SU-DHL-6 (cell line): ENCODE results near the gene GDPD3.
A peak's percentile ranks its signal among the peaks of the same experiment; 100 is the strongest.

Source experiments
- H2AFZ ChIP-seq: fragments of 200-600 bp; sonication (generic); 2 replicates; pipeline ENCODE4 v1.6.1; 2014; ENCODE audit warnings: low read depth, mild to moderate bottlenecking, moderate library complexity, mixed read lengths, antibody characterized with exemption, low read length; ENCODE audit not compliant: severe bottlenecking
- H3F3A ChIP-seq: fragments of 200-600 bp; shearing (Covaris generic); 2 replicates; pipeline ENCODE4 v1.6.0; 2016; ENCODE audit warnings: antibody characterized with exemption, mild to moderate bottlenecking; ENCODE audit not compliant: insufficient read depth
- H3K27ac ChIP-seq: fragments of 200-600 bp; sonication (generic); 2 replicates; pipeline ENCODE4 v1.5.1; 2016; ENCODE audit warnings: low read depth, mild to moderate bottlenecking, low read length, moderate library complexity, mixed read lengths
- H3K27me3 ChIP-seq: fragments of 200-600 bp; sonication (generic), shearing (Covaris generic); 2 replicates; pipeline ENCODE4 v1.6.0; 2014; ENCODE audit warnings: mild to moderate bottlenecking, low read length
- H3K36me3 ChIP-seq: fragments of 200-600 bp; sonication (generic); 2 replicates; pipeline ENCODE4 v1.6.1; 2014; ENCODE audit warnings: mild to moderate bottlenecking, low read length, mixed read lengths
- H3K4me2 ChIP-seq: fragments of 300-600, 200-600 bp; shearing (Covaris generic), sonication (generic); 2 replicates; pipeline ENCODE4 v1.6.0; 2014; ENCODE audit warnings: low read length, low read depth, mild to moderate bottlenecking; ENCODE audit not compliant: poor library complexity, severe bottlenecking
- H3K4me3 ChIP-seq: fragments of 200-600 bp; sonication (generic); 2 replicates; pipeline ENCODE4 v1.5.1; 2014; ENCODE audit warnings: antibody characterized with exemption, low read length, mild to moderate bottlenecking, mixed read lengths; ENCODE audit not compliant: insufficient read depth, poor library complexity, severe bottlenecking
- H3K79me2 ChIP-seq: fragments of 200-600 bp; sonication (generic); 2 replicates; pipeline ENCODE4 v1.6.1; 2014; ENCODE audit warnings: mild to moderate bottlenecking, low read length, moderate library complexity; ENCODE audit not compliant: insufficient read depth
- H3K9ac ChIP-seq: fragments of 200-600 bp; sonication (generic); 2 replicates; pipeline ENCODE4 v1.7.0; 2014; ENCODE audit warnings: mild to moderate bottlenecking, low read length
- H3K9me2 ChIP-seq: fragments of 200-600 bp; sonication (generic); replicated peaks from 2 replicates; pipeline ENCODE4 v1.6.1; 2014; ENCODE audit warnings: low read length; ENCODE audit not compliant: insufficient read depth
- H3K9me3 ChIP-seq: fragments of 200-600 bp; sonication (generic); 2 replicates; pipeline ENCODE4 v1.6.1; 2014; ENCODE audit warnings: low read length, mixed read lengths; ENCODE audit not compliant: insufficient read depth
- H4K20me1 ChIP-seq: fragments of 200-600 bp; sonication (generic); 2 replicates; pipeline ENCODE4 v1.6.1; 2014; ENCODE audit warnings: low read depth, mild to moderate bottlenecking, antibody characterized with exemption, low read length, moderate library complexity, mixed read lengths
- CTCF ChIP-seq: fragments of 200-600 bp; sonication (generic); IDR thresholded peaks from one replicate; pipeline ENCODE4 v1.5.1; 2017; ENCODE audit warnings: antibody characterized with exemption, mild to moderate bottlenecking, low read length, moderate library complexity; ENCODE audit not compliant: insufficient read depth, poor library complexity, severe bottlenecking
- EZH2phosphoT487 ChIP-seq: fragments of 200-600 bp; sonication (generic), shearing (Covaris generic); conservative IDR thresholded peaks from 2 replicates; pipeline ENCODE4 v1.6.1; 2018; ENCODE audit warnings: mild to moderate bottlenecking, antibody characterized with exemption, low read length, moderate library complexity, mixed read lengths

GDPD3 gene

GRCh38 chr16:30054959-30055553 is 58.3 kb downstream of the GDPD3 start:
- Histone ChIP-seq H3K36me3 (no peaks in the 10 kb centered on the region), H3K4me2 (no peak overlapping the region), H3K9me2 (no peaks in the 10 kb centered on the region), H3K4me3 (no peak overlapping the region), H3K79me2 (no peaks in the 10 kb centered on the region), H3K9me3 (no peaks in the 10 kb centered on the region), H3K9ac (no peak overlapping the region), H4K20me1 (no peaks in the 10 kb centered on the region), H3K27me3 (no peaks in the 10 kb centered on the region), H2AFZ (no peak overlapping the region), H3F3A (no peaks in the 10 kb centered on the region; the same call in 1 of the 2 replicates), H3K27ac (no peak overlapping the region)
- TF ChIP-seq EZH2phosphoT487: no peak
- peak; percentile 71 for TF ChIP-seq CTCF
